Heart left ventricle (tissue), 16 donors: ENCODE measurements around the gene FKBP1A. TPM values are rescaled to one million over a fixed set of nuclear protein-coding genes. Genes with fewer than 3 reads are reported as not detected.

Experiments
- ATAC-seq, 4 donors: fragments of 200-7000 bp; cut with Tn5 transposase; one replicate each; pipeline ENCODE4 v1.9.1; 2020 to 2022; ENCODE audit warnings: moderate library complexity in 4 of 4, mild to moderate bottlenecking in 3 of 4, moderate number of reproducible peaks in 1 of 4
- DNase-seq, 5 donors: peaks; one replicate each; pipeline ENCODE4 v3.0.0-alpha.2; 2020
- H3K27ac ChIP-seq, 12 donors: fragments of 200-600 bp; sonication (generic) in 4 of 12; one replicate each; pipeline versions ENCODE4 v1.5.0 to v1.8.0; 2016 to 2022; ENCODE audit warnings: mild to moderate bottlenecking in 2 of 12
- H3K27me3 ChIP-seq, 9 donors: fragments of 200-600 bp; sonication (generic) in 2 of 9; one replicate each; pipeline versions ENCODE4 v1.5.1 to v1.8.0; 2016 to 2022; ENCODE audit warnings: mild to moderate bottlenecking in 3 of 9
- H3K36me3 ChIP-seq, 9 donors: fragments of 200-600 bp; sonication (generic) in 2 of 9; one replicate each; pipeline versions ENCODE4 v1.5.0 to v1.8.0; 2018 to 2022; ENCODE audit warnings: mild to moderate bottlenecking in 2 of 9
- H3K4me1 ChIP-seq, 12 donors: fragments of 200-600 bp; sonication (generic) in 4 of 12; one replicate each; pipeline versions ENCODE4 v1.5.0 to v1.8.0; 2016 to 2022; ENCODE audit warnings: mild to moderate bottlenecking in 3 of 12
- H3K4me3 ChIP-seq, 12 donors: fragments of 200-600 bp; sonication (generic) in 4 of 12; one replicate each; pipeline versions ENCODE4 v1.5.0 to v1.8.0; 2017 to 2022; ENCODE audit warnings: mild to moderate bottlenecking in 9 of 12, moderate library complexity in 4 of 12
- H3K9me3 ChIP-seq, 12 donors: fragments of 200-600 bp; sonication (generic) in 4 of 12; one replicate each; pipeline versions ENCODE4 v1.5.0 to v1.8.0; 2016 to 2022; ENCODE audit warnings: mild to moderate bottlenecking in 1 of 12
- POLR2A ChIP-seq, 2 donors: fragments of 450-650 bp; IDR thresholded peaks; one replicate each; pipeline ENCODE4 v1.6.1; 2017; ENCODE audit warnings: antibody characterized with exemption in 2 of 2, mild to moderate bottlenecking in 2 of 2, moderate library complexity in 2 of 2
- WGBS, 4 donors: extraction: QIAGEN DNeasy Blood & Tissue Kit in 2 of 4; methylation state at CpG; one replicate each; pipeline versions ENCODE4 v1.1.5 to v1.1.7; 2013 to 2018; 5-methylcytosine and 5-hydroxymethylcytosine counted together
- intact Hi-C, 10 donors: fragments of 100-400 bp; cut with DNase I; formaldehyde crosslinking; loops; one replicate each; pipeline versions ENCODE4 v1.11.1 to v1.14.2; 2022
- polyA plus RNA-seq, 2 donors: library from polyadenylated mRNA; stranded (reverse); fragments of 200-250 nt; gene quantifications; one replicate each; pipeline ENCODE4 v1.2.3, GENCODE V29; 2013
- total RNA-seq, 9 donors: library from RNA; depleted of rRNA in 2 of 9; stranded (reverse); fragments of >200 nt in 2 of 9; fragmentation: NEBNext Ultra II Directional in 3 of 9; extraction: Animal tissue kit (Norgen Biotek cat#: 25700) in 3 of 9; gene quantifications; one replicate each; pipeline versions ENCODE4 v1.1.0 to v1.2.4, GENCODE V29; 2016 to 2023
- TF ChIP-seq, protein P1 (sequence below), 12 donors: fragments of 200-600 bp; sonication (generic) in 4 of 12; IDR thresholded peaks; one replicate each; pipeline versions ENCODE4 v1.5.0 to v1.8.0; 2018 to 2022; ENCODE audit warnings: antibody characterized with exemption in 12 of 12, mild to moderate bottlenecking in 5 of 12
- donor health status: ischemic (EF 13 %, LVEDD 7.1; RV severe dilation, severe dysfunction).
- donor health status: healthy with polysubstance abuse.
- donor health status: DM: no; HTN: yes; CAD: no.
- donor health status: DM: no; HTN: no; CAD: no.
- donor health status: ischemic (EF 25% LVEDD 6.9; RV normal size, moderate dysfunction).
- donor health status: ischemic (EF 25% LVEDD 5.7; RV mildly dilated, moderate dysfunction).
- donor health status: healthy.
- donor health status: DM: yes; HTN: yes; CAD: no.
- donor health status: ischemic (EF 35%, LVEDD 5.7; RV mildly dilated, moderate dysfunction).
- donor health status: nonischemic (EF 11% LVEDD 7.7; RV severe dilation, severe dysfunction).
- donor health status: DM: yes; HTN: yes; CAD: no.
- donor health status: PGD.
- donor health status: ischemic (EF 29% LVEDD 5.4; RV normal size, mild dysfunction).
- donor health status: nonischemic (EF 23%, LVEDD 6.1; RV moderate dilation, normal function).

Gene FKBP1A
- total and polyA plus RNA-seq, 11 donors = 71.3 to 401 (median 144) TPM

DNA sequence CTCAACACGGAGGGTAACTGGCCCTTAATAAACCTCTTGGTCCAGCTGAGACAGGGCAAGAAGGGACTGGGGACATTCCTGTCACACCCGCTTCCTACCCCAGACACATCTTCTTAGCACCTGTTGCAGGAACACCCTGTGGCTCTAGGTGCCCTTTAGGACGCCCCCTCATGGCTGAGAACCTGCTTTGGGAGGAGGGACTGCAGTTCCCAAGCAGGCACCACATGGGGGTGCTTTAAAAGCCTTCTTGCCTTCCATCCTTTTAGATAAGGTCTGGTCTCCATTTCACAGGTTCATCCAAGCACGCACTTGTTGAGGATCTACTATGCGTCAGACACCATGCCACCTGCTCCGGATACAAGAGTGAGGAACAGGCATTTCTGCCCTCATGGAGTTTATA lies 47.2 kb upstream of the FKBP1A start:
- Histone ChIP-seq H3K4me1 (peaks cover 0 to 4% (median 0%) of the 10 kb centered on the region in 12 donors), H3K27me3 (no peaks in the 10 kb centered on the region), H3K4me3 (no peak overlapping the region), H3K27ac (no peak overlapping the region), H3K9me3 (no peaks in the 10 kb centered on the region), H3K36me3 (peaks cover 3 to 65% (median 43%) of the 10 kb centered on the region in 9 donors)
- WGBS, 4 donors = 73 to 92% (median 81%) methylated on average over 5 to 6 of the region's 6 CpGs
- TF ChIP-seq, protein P1, sequence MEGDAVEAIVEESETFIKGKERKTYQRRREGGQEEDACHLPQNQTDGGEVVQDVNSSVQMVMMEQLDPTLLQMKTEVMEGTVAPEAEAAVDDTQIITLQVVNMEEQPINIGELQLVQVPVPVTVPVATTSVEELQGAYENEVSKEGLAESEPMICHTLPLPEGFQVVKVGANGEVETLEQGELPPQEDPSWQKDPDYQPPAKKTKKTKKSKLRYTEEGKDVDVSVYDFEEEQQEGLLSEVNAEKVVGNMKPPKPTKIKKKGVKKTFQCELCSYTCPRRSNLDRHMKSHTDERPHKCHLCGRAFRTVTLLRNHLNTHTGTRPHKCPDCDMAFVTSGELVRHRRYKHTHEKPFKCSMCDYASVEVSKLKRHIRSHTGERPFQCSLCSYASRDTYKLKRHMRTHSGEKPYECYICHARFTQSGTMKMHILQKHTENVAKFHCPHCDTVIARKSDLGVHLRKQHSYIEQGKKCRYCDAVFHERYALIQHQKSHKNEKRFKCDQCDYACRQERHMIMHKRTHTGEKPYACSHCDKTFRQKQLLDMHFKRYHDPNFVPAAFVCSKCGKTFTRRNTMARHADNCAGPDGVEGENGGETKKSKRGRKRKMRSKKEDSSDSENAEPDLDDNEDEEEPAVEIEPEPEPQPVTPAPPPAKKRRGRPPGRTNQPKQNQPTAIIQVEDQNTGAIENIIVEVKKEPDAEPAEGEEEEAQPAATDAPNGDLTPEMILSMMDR (IDR thresholded peaks at IDR 0.05) = peak in 1 of 12 donors; percentile 12
- no peak for TF ChIP-seq POLR2A (IDR thresholded peaks at IDR 0.05)
- intact Hi-C loops = loop anchor here in 1 of 10 donors (1.0 kb wide), 1 partner anchor 127 kb away; no protein-coding TSS in a partner anchor
- DNase-seq (no peak), ATAC-seq (no peak)

DNA sequence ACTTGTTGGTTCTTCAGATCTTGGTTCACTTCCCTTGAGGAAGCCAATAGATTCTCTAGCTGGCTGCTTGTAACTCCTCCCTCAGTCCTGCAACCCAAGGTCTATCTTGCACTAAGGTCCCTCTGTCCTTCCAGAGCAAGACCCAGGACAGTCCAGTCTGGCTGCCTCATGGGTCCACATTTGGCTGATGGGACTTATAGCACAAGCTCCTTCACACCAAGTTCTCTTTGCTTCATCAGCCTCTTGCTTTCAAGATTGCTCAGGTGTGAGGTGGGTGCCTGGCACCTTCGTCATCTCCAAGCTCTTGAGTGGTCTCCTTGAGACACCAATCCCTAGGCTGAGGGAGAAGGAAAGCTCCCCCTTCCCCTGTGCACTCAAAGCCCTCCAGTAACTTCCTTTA lies 45.5 kb upstream of the FKBP1A start:
- H3K4me1 ChIP-seq = peaks cover 0 to 16% (median 0%) of the 10 kb centered on the region in 12 donors
- DNase-seq (no peak), ATAC-seq (no peak)
- TF ChIP-seq, protein P1 (IDR thresholded peaks at IDR 0.05) = no peak
- no peak for TF ChIP-seq POLR2A (IDR thresholded peaks at IDR 0.05)
- intact Hi-C loops = loop anchor here in 3 of 10 donors (2.0 to 5.0 kb wide), 2 partner anchors 46 to 126 kb away; partner anchors contain the start of gene FKBP1A (in 1 of the 3)
- no peak overlapping the region for H3K4me3 ChIP-seq
- H3K27me3 ChIP-seq = no peaks in the 10 kb centered on the region
- no peaks in the 10 kb centered on the region for H3K9me3 ChIP-seq
- H3K27ac ChIP-seq = no peak overlapping the region
- peaks cover 0 to 49% (median 26%) of the 10 kb centered on the region in 9 donors for H3K36me3 ChIP-seq
- WGBS, 4 donors = 0 to 93% (median 41%) methylated on average over 1 of the region's 1 CpG

DNA sequence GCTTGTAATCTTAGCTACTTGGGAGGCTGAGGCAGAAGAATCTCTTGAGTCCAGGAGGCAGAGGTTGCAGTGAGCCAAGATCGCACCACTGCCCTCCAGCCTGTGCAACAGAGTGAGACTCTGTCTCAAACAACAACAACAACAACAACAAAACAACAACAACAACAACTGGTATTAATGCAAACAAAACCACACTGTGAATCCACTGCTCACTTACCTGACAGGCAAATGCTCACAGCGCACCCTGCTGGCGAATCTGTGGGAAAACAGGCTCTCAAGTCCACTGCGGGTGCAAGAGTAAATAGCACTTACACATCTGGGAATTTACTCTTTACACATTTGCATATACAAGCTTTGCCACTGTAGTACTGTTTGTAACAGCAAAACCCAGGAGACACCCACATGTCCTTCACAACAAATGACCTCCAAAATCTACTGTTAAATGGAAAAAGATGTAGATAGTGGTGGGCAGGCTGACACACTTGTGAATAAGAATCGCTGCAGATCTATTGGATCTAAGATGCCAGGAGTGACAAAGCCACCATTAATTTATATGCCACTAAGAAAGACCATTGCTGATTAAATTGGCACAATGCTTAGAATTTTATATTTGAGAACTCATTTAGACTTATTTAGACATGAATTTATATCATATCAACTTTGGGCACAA lies 44.5 kb upstream of the FKBP1A start:
- Histone ChIP-seq H3K9me3 (no peaks in the 10 kb centered on the region), H3K36me3 (peaks cover 0 to 39% (median 16%) of the 10 kb centered on the region in 9 donors), H3K27me3 (no peaks in the 10 kb centered on the region), H3K4me3 (no peak overlapping the region), H3K4me1 (peaks cover 0 to 16% (median 0%) of the 10 kb centered on the region in 12 donors), H3K27ac (no peak overlapping the region)
- intact Hi-C loops = loop anchor here in 6 of 10 donors (1.0 to 5.0 kb wide), 3 partner anchors 45 to 125 kb away; partner anchors contain the start of gene FKBP1A (in 1 of the 6)
- ATAC-seq = peak in 3 of 4 donors; percentile 70 to 78 (median 76)
- 29 to 33% (median 31%) methylated on average over 5 of the region's 5 CpGs for WGBS, 4 donors
- DNase-seq = peak; percentile 68 to 84 (median 73)
- TF ChIP-seq POLR2A (IDR thresholded peaks at IDR 0.05) = no peak
- TF ChIP-seq, protein P1 (IDR thresholded peaks at IDR 0.05) = peak; percentile 73 to 91 (median 84)

DNA sequence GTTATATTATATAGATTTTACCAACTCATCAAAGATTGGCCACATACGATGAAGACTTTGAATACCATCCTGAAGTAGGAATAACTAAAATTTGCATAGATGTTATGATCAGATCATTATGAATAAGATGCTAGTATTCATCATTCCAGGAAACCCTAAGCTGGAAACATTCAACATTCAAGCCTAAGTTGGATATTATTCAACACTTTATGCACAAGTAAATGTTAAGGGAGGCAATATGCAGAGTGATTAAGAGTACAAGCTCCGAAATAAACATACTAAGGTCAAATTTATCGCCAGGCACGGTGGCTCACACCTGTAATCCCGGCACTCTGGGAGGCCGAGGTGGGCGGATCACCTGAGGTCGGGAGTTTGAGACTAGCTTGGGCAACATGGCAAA lies 43.4 kb upstream of the FKBP1A start:
- no peak overlapping the region for H3K4me3 ChIP-seq
- no peaks in the 10 kb centered on the region for H3K27me3 ChIP-seq
- H3K36me3 ChIP-seq = peaks cover 0 to 28% (median 6%) of the 10 kb centered on the region in 9 donors
- no peaks in the 10 kb centered on the region for H3K9me3 ChIP-seq
- no peak for DNase-seq
- no peak for ATAC-seq
- WGBS, 4 donors = 91 to 96% (median 94%) methylated on average over 8 of the region's 8 CpGs
- peaks cover 0 to 16% (median 0%) of the 10 kb centered on the region in 12 donors for H3K4me1 ChIP-seq
- no peak for TF ChIP-seq POLR2A (IDR thresholded peaks at IDR 0.05)
- TF ChIP-seq, protein P1 (IDR thresholded peaks at IDR 0.05) = no peak
- no peak overlapping the region for H3K27ac ChIP-seq
- intact Hi-C loops = loop anchor here in 3 of 10 donors (2.0 to 5.0 kb wide), 2 partner anchors 44 to 123 kb away; partner anchors contain the start of gene FKBP1A (in 1 of the 3)
